Activated naive CD4-positive, alpha-beta T cell treated with anti-CD3 and anti-CD28 coated beads, Interleukin-2, amount 50 U/mL, for 72 hours (primary cell): ENCODE measurements around the gene PARD6A. TPM values are rescaled to one million over a fixed set of nuclear protein-coding genes. Genes with fewer than 3 reads are reported as not detected.
A peak's percentile ranks its signal among the peaks of the same experiment; 100 is the strongest.

ENCODE experiments used
- ATAC-seq, 2 donors: fragments of 150-1000 bp; cut with Tn5 transposase; 2 replicates each; pipeline ENCODE4 v1.10.0; 2021; ENCODE audit warnings: mild to moderate bottlenecking in 2 of 2, moderate library complexity in 2 of 2
- DNase-seq, 2 donors: peaks; one replicate each; pipeline ENCODE4 v3.0.0; 2021 to 2022; ENCODE audit warnings: low spot score in 2 of 2
- H3K27ac Mint-ChIP-seq, 2 donors: one replicate each; pipeline ENCODE4 v1.8.0; 2022; ENCODE audit warnings: mild to moderate bottlenecking in 2 of 2, mixed read lengths in 2 of 2
- H3K36me3 Mint-ChIP-seq, 2 donors: one replicate each; pipeline ENCODE4 v1.8.0; 2022; ENCODE audit warnings: mixed read lengths in 2 of 2
- H3K9me3 Mint-ChIP-seq, 2 donors: one replicate each; pipeline ENCODE4 v1.8.0; 2022; ENCODE audit warnings: mixed read lengths in 2 of 2
- total RNA-seq, 2 donors: library from RNA; stranded (reverse); gene quantifications; one replicate each; pipeline ENCODE4 v1.2.3, GENCODE V29; 2022

The PARD6A gene
- total RNA-seq, 2 donors from 2014 or later = 10.8 to 17.6 TPM

GRCh38 chr16:67651039-67651438, 9.7 kb upstream of the PARD6A start:
- peak overlapping the region; percentile 1 to 86 for H3K27ac Mint-ChIP-seq

GRCh38 chr16:67651847-67652246, 8.9 kb upstream of the PARD6A start:
- Mint-ChIP-seq H3K36me3 (peaks cover 0 to 18% of the 10 kb centered on the region in 2 donors), H3K9me3 (no peaks in the 10 kb centered on the region), H3K27ac (peak overlapping the region in 1 of 2 donors; percentile 22)
- no peak for ATAC-seq
- DNase-seq = no peak

More at GRCh38 chr16:67651039-67651438, 9.7 kb upstream of the PARD6A start:
- Mint-ChIP-seq H3K9me3 (no peaks in the 10 kb centered on the region), H3K36me3 (peaks cover 0 to 18% of the 10 kb centered on the region in 2 donors)
- ATAC-seq = no peak
- no peak for DNase-seq

GRCh38 chr16:67652578-67653127, 8.1 kb upstream of the PARD6A start:
- H3K27ac Mint-ChIP-seq = no peak overlapping the region
- no peak for DNase-seq
- H3K36me3 Mint-ChIP-seq = peaks cover 0 to 18% of the 10 kb centered on the region in 2 donors
- H3K9me3 Mint-ChIP-seq = no peaks in the 10 kb centered on the region
- ATAC-seq = no peak

- H3K9me3 Mint-ChIP-seq = no peaks in the 10 kb centered on the region
- no peak for ATAC-seq
- DNase-seq = no peak
- H3K36me3 Mint-ChIP-seq = peaks cover 0 to 18% of the 10 kb centered on the region in 2 donors
- no peak overlapping the region for H3K27ac Mint-ChIP-seq
Observed at GRCh38 chr16:67653128-67653788, 7.5 kb upstream of the PARD6A start.

- Mint-ChIP-seq H3K27ac (peak overlapping the region in 1 of 2 donors; percentile 59), H3K36me3 (peaks cover under 1 to 19% of the 10 kb centered on the region in 2 donors), H3K9me3 (no peaks in the 10 kb centered on the region)
- ATAC-seq = no peak
- DNase-seq = no peak
Observed at GRCh38 chr16:67653789-67654402, 6.9 kb upstream of the PARD6A start.

GRCh38 chr16:67654403-67654911, 6.3 kb upstream of the PARD6A start:
- ATAC-seq = no peak
- H3K9me3 Mint-ChIP-seq = no peaks in the 10 kb centered on the region
- peaks cover 6 to 25% of the 10 kb centered on the region in 2 donors for H3K36me3 Mint-ChIP-seq
- DNase-seq = no peak
- H3K27ac Mint-ChIP-seq = peak overlapping the region in 1 of 2 donors; percentile 15

- peak overlapping the region; percentile 31 to 37 for H3K27ac Mint-ChIP-seq
- H3K36me3 Mint-ChIP-seq = peaks cover 10 to 23% of the 10 kb centered on the region in 2 donors
Observed at GRCh38 chr16:67655363-67655762, 5.4 kb upstream of the PARD6A start.

GRCh38 chr16:67656344-67657016, 4.3 kb upstream of the PARD6A start:
- DNase-seq (no peak), ATAC-seq (no peak)
- Mint-ChIP-seq H3K9me3 (no peaks in the 10 kb centered on the region), H3K27ac (no peak overlapping the region), H3K36me3 (peaks cover 10 to 19% of the 10 kb centered on the region in 2 donors)

More at GRCh38 chr16:67655363-67655762, 5.4 kb upstream of the PARD6A start:
- ATAC-seq = no peak
- no peak for DNase-seq
- no peaks in the 10 kb centered on the region for H3K9me3 Mint-ChIP-seq

- peaks cover 10 to 12% of the 10 kb centered on the region in 2 donors for H3K36me3 Mint-ChIP-seq
Observed at GRCh38 chr16:67657017-67657608, 3.6 kb upstream of the PARD6A start.

GRCh38 chr16:67657751-67658518, 2.8 kb upstream of the PARD6A start:
- Mint-ChIP-seq H3K36me3 (peaks cover 10% of the 10 kb centered on the region in 2 donors), H3K27ac (peak overlapping the region; percentile 44 to 50), H3K9me3 (no peaks in the 10 kb centered on the region)
- DNase-seq (no peak), ATAC-seq (no peak)

More at GRCh38 chr16:67657017-67657608, 3.6 kb upstream of the PARD6A start:
- H3K27ac Mint-ChIP-seq = peak overlapping the region in 1 of 2 donors; percentile 44
- no peak for ATAC-seq
- no peaks in the 10 kb centered on the region for H3K9me3 Mint-ChIP-seq
- DNase-seq = no peak

GRCh38 chr16:67658849-67659674, 1.7 kb upstream of the PARD6A start:
- no peaks in the 10 kb centered on the region for H3K9me3 Mint-ChIP-seq
- peak overlapping the region; percentile 93 to 96 for H3K27ac Mint-ChIP-seq
- DNase-seq (no peak), ATAC-seq (no peak)
- H3K36me3 Mint-ChIP-seq = peaks cover 10% of the 10 kb centered on the region in 2 donors

- H3K9me3 Mint-ChIP-seq = no peaks in the 10 kb centered on the region
- peak within 1 kb of the TSS; percentile 96 for H3K27ac Mint-ChIP-seq
- DNase-seq = peak; percentile 95 to 98
- peak; percentile 67 to 74 for ATAC-seq
- peaks cover 10% of the 10 kb centered on the region in 2 donors for H3K36me3 Mint-ChIP-seq
Observed at GRCh38 chr16:67659675-67660563, 841 bp upstream of the PARD6A start, which contains the start of gene ACD. Gene ACD (minus strand): TSS chr16:67660260. CDS start chr16:67660220, 40 bp downstream.

GRCh38 chr16:67661101-67661761, 471 bp downstream of the PARD6A start:
- DNase-seq (peak in 1 of 2 donors; percentile 40), ATAC-seq (peak in 1 of 2 donors; percentile 1)
- H3K36me3 Mint-ChIP-seq = peaks cover 10% of the 10 kb centered on the region in 2 donors
- peak overlapping the region; percentile 94 to 96 for H3K27ac Mint-ChIP-seq
- no peaks in the 10 kb centered on the region for H3K9me3 Mint-ChIP-seq
